Bronchial epithelial cell (primary cell): Measurements from ENCODE around the gene MSRB1. TPM values are rescaled to one million over a fixed set of nuclear protein-coding genes. Genes with fewer than 3 reads are reported as not detected.
A peak's percentile ranks its signal among the peaks of the same experiment; 100 is the strongest.
"Not testable (repeated sequence)": the region's sequence is repeated elsewhere in the genome, so short reads cannot be mapped to it uniquely, and the experiment has no call there.

Experiments
- DNase-seq: peaks from one replicate; pipeline ENCODE4 v3.0.0-alpha.2; 2010; ENCODE audit warnings: low read depth
- FAIRE-seq: peaks from 2 replicates; lab custom pipeline; 2011; peaks lifted over from hg19 to GRCh38; lab: Jason Lieb, UNC
- H3K27me3 ChIP-seq: 2 replicates; pipeline ENCODE4 v1.5.1; 2011; ENCODE audit warnings: low read length; ENCODE audit not compliant: control insufficient read depth, insufficient read depth
- H3K36me3 ChIP-seq: 2 replicates; pipeline ENCODE4 v1.5.1; 2011; ENCODE audit warnings: low read length; ENCODE audit not compliant: control insufficient read depth, insufficient read depth
- H3K4me3 ChIP-seq: 2 replicates; pipeline ENCODE4 v1.5.1; 2011; ENCODE audit warnings: mild to moderate bottlenecking, low read depth, low read length, control low read depth
- total RNA-seq: library from RNA; depleted of rRNA; stranded (reverse); fragments of >200 nt; gene quantifications from 2 replicates; pipeline ENCODE4 v1.2.1, GENCODE V29; 2014
- TF ChIP-seq, protein P1 (sequence below): IDR thresholded peaks from 2 replicates; pipeline ENCODE4 v1.5.1; 2011; ENCODE audit warnings: mild to moderate bottlenecking, moderate library complexity, low read length, control low read depth, inconsistent platforms; ENCODE audit not compliant: insufficient read depth, severe bottlenecking

Gene MSRB1
- total RNA-seq, 1 donor from 2014 or later = 2.9 TPM

GRCh38 chr16:1963806-1964505 lies 21.0 kb upstream of the MSRB1 start:
- TF ChIP-seq, protein P1, sequence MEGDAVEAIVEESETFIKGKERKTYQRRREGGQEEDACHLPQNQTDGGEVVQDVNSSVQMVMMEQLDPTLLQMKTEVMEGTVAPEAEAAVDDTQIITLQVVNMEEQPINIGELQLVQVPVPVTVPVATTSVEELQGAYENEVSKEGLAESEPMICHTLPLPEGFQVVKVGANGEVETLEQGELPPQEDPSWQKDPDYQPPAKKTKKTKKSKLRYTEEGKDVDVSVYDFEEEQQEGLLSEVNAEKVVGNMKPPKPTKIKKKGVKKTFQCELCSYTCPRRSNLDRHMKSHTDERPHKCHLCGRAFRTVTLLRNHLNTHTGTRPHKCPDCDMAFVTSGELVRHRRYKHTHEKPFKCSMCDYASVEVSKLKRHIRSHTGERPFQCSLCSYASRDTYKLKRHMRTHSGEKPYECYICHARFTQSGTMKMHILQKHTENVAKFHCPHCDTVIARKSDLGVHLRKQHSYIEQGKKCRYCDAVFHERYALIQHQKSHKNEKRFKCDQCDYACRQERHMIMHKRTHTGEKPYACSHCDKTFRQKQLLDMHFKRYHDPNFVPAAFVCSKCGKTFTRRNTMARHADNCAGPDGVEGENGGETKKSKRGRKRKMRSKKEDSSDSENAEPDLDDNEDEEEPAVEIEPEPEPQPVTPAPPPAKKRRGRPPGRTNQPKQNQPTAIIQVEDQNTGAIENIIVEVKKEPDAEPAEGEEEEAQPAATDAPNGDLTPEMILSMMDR = peak; percentile 3
- peak; percentile 60 for FAIRE-seq
- H3K4me3 ChIP-seq = peak overlapping the region; percentile 91

DNA sequence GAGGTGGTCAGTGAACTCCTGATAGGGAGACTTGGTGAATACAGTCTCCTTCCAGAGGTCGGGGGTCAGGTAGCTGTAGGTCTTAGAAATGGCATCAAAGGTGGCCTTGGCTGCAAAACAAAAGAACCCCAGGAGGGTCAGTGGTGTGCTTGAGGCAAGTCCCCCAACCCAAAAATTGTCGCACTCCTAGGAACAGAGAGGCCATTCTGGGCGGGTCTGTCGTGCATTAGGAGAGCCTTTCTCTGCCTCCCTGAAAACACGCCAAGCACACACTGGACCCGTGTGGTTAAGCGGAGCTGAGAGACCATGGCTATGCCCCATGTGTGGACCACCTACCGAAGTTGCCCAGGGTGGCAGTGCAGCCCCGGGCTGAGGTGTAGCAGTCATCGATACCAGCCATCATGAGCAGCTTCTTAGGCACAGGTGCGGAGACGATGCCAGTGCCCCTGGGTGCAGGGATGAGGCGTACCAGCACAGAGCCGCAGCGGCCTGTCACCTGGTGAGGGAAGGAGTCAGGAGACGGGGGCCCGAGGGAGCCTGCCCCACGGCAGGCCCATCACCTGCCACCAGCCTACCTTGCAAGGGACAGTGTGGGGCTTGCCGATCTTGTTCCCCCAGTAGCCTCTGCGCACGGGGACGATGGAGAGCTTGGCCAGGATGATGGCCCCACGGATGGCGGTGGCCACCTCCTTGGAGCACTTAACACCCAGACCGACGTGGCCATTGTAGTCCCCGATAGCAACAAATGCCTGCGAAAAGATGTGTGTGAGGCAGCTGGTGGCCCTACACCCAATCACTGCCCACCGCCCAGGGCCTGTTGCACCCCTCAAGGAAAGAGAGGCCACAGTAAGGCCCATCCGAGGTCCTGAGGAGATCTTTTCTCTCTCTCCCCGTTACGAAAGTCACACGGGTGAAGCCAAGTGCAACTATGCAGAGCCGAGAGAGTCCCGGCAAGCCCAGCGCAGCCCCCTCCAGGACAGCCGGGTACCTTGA lies 19.5 kb upstream of the MSRB1 start:
- not testable (repeated sequence) for DNase-seq, H3K4me3 ChIP-seq

More at GRCh38 chr16:1963806-1964505, 21.0 kb upstream of the MSRB1 start:
- Histone ChIP-seq H3K36me3 (peaks cover 15% of the 10 kb centered on the region), H3K27me3 (no peaks in the 10 kb centered on the region)
- DNase-seq = no peak

DNA sequence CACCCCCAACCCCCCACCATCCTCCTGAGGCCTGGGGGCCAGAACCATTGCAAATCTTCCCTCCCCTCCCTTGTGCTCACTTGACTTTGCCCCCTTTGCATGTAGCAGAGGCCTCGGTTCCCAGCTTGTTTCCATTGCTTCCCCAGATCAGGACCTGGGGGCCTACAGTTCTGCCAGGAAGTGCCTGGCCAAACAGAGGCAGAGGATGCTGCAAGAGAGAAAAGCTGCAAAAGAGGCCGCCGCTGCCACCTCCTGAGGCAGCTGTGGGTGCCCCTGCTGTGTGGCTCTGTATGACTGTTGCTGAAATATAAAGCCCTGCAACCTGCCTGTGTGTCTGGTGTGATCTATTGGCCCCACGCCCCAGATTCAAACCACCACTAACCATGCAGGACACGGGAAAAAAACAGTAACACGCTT lies 18.7 kb upstream of the MSRB1 start:
- DNase-seq (no peak), FAIRE-seq (no peak)
- TF ChIP-seq, protein P1 = no peak
- Histone ChIP-seq H3K27me3 (no peaks in the 10 kb centered on the region), H3K4me3 (no peak overlapping the region), H3K36me3 (peaks cover 15% of the 10 kb centered on the region)

More for the DNA sequence above, 19.5 kb upstream of the MSRB1 start:
- H3K27me3 ChIP-seq, FAIRE-seq: not testable (repeated sequence)
- H3K36me3 ChIP-seq = peaks cover 15% of the 10 kb centered on the region

- FAIRE-seq = no peak
These were observed 17.9 kb upstream of the MSRB1 start for GRCh38 chr16:1960665-1961630.

DNA sequence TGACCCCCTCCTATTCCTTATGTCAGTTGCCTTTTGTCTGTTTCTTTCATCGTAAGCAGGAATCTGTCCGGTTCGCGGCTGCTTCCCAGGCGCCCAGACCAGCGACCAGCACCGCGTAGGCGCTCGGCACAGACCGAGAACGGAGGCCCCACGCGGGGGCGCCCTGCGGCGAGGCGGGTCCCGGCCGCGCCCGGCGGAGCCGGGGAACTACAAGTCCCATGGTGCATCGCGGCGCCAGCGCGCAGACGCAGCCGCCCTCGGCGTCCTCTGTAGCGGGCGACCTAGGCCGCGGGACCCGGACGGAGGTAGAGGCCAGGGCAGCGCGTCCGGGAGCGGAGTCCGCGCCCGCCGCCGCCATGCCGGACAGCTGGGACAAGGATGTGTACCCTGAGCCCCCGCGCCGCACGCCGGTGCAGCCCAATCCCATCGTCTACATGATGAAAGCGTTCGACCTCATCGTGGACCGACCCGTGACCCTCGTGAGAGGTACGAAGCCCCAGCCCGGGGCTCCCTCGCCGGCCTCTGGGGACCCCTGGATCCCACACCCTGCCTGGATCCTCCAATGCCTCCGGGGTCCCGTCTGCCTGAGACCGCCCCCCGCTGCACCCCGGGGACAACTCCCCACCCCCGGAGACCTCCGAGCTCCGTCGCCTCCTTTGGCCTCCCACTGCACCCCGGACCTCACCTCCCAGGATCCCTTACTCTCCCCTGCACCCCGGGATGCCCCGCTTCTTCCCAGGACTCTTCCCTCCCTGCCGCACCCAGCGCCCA lies 16.5 kb upstream of the MSRB1 start, which contains the start of gene NDUFB10:
NDUFB10 (plus strand) TSS at position 270 of the 771 bp plus-strand sequence; CDS start at position 357, 87 bp downstream.
- DNase-seq (peak; percentile 68), FAIRE-seq (no peak)
- TF ChIP-seq, protein P1 = peak; percentile 74
- peaks cover 15% of the 10 kb centered on the region for H3K36me3 ChIP-seq
- H3K4me3 ChIP-seq = peak within 1 kb of the TSS; percentile 89
- no peaks in the 10 kb centered on the region for H3K27me3 ChIP-seq

More at GRCh38 chr16:1960665-1961630, 17.9 kb upstream of the MSRB1 start:
- Histone ChIP-seq H3K27me3 (no peaks in the 10 kb centered on the region), H3K4me3 (no peak overlapping the region), H3K36me3 (peaks cover 15% of the 10 kb centered on the region)
- no peak for DNase-seq
- TF ChIP-seq, protein P1 = no peak
